IPS DF 4.7 (cell line): ENCODE results near the gene PHF23.
A peak's percentile ranks its signal among the peaks of the same experiment; 100 is the strongest.

Source experiments
- DNase-seq: peaks from one replicate; pipeline ENCODE4 v3.0.0-alpha.2; 2013; ENCODE audit warnings: low spot score; ENCODE audit errors: extremely low read depth

PHF23 gene

DNA sequence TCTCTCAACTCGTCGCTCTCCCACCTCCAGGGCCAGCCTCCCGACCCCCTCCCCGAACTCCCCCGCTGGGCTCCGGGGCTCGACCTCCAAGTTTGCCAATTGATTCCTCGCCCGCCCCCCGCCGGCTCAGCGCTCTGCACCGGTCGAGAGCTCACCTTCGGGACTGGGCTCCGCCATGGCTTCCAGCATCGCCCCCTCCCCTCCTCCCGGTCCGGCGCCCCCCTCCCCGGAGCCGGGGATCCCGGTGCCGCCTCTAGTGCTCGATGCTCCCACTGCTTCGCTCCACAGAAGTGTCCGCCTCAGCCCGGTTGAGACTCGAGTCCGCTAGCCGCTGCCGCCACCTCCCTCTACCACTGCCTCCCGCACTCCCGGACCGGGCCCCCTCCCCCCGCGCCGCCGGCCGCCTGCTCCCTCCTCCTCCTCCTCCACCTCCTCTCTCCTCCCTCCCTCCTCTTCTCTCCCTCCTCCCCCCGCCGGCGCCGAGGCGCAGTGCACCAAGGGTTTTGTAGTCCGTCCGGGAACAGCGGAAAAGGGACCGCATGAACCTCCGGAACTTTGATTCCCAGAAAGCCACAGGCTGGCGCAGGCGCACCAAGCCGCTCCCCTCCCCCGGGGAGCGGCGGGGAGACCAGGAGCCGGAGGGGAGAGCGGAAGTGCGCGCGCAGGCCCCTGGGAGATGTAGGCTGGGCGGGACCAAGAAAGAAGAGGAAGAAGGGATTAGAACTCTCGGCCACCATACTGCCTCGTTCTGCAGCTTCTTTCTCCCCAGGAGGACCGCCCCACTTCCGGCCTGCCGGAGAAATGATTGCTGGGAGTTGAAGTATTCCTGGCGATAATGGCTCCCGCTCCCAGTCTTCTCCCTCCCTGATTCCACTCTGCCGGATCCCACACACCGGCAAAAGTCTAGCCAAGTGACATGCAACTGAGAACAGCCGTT is at the start of gene PHF23:
PHF23 (minus strand) TSS at position 367 of the 937 bp plus-strand sequence; CDS start at position 189, 178 bp downstream.
- DNase-seq: peak; percentile 98

GRCh38 chr17:7285679-7286078 is 46.4 kb upstream of the PHF23 start:
- DNase-seq: no peak

- no peak for DNase-seq
Observed at GRCh38 chr17:7284911-7285310, 45.7 kb upstream of the PHF23 start.

DNA sequence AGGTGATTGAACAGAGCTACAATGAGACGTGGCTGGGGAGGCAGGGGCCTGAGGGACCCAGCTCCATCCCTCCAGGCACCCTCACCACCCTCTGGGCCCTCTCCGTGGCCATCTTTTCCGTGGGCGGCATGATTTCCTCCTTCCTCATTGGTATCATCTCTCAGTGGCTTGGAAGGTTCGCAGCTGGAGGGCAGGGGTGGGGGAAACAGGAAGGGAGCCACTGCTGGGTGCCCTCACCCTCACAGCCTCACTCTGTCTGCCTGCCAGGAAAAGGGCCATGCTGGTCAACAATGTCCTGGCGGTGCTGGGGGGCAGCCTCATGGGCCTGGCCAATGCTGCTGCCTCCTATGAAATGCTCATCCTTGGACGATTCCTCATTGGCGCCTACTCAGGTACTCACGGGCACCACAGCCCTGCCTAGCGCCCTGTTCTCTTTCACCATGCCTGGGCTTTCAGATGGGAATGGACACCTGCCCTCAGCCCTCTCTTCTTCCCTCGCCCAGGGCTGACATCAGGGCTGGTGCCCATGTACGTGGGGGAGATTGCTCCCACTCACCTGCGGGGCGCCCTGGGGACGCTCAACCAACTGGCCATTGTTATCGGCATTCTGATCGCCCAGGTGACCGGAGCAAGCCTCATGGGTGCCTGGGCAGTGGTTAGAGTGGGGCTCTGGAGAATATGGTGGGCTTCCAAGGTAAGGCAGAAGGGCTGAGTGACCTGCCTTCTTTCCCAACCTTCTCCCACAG is 44.4 kb upstream of the PHF23 start:
- DNase-seq: no peak

DNA sequence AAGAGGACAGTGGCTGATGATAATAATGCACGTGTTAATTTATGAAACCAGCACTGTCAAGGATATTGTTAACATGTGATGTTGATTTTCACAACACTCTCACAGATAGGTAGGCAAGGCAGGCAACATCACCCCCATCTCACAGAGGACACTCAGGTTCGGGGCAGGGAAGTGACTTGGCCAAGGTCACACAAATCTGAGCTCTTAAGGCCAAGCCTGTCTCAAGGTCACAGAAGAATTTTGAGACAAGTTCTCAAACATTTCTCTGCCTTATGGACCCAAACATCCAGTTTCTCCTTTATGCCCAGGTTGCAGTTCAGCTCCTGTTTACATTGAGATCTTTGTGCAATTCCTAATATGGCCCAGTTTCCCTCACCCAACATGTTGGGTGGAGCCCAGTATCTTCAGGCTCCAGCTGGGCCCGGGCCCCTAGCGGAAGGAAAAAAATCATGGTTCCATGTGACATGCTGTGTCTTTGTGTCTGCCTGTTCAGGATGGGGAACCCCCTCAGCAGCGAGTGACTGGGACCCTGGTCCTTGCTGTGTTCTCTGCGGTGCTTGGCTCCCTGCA is 43.6 kb upstream of the PHF23 start:
- DNase-seq: no peak

GRCh38 chr17:7281953-7282751 is 42.9 kb upstream of the PHF23 start:
- no peak for DNase-seq

- no peak for DNase-seq
Observed at GRCh38 chr17:7281074-7281952, 42.1 kb upstream of the PHF23 start, which contains the start of gene SLC2A4. TSS of gene SLC2A4 (plus strand) at chr17:7281718. CDS start at chr17:7281935, 217 bp downstream.

GRCh38 chr17:7280519-7281073 is 41.3 kb upstream of the PHF23 start:
- DNase-seq: no peak

DNA sequence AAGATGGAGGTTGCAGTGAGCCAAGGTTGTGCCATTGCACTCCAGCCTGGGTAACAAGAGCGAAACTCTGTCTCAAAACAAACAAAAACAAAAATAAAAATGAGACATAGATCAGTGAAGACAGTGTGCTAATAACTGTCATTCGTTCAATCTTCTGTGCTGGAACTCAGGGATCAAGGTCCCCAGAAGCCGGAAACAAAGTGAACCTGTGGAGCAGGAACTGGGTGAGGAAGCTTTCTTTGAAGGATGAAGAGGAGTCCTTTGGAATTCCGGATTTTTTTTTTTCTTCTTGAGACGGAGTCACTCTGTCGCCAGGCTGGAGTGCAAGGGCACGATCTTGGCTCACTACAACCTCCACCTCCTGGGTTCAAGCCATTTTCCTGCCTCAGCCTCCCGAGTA is 40.2 kb upstream of the PHF23 start:
- no peak for DNase-seq

- no peak for DNase-seq
Observed at GRCh38 chr17:7266784-7267183, 27.5 kb upstream of the PHF23 start.

DNA sequence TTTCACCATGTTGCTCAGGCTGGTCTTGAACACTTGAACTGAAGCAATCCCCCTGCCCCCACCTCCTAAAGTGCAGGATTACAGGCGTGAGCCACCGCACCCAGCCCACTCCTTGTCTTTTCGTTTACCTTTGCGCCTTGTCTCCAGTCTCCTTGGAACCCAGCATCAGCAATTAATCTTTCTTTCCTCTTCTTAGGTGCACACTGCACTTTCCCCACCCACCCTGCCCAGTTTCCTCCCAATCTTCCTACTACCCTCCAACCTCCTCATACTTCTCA is 24.5 kb upstream of the PHF23 start:
- DNase-seq: no peak

GRCh38 chr17:7262935-7263800 is 23.9 kb upstream of the PHF23 start:
- DNase-seq: no peak

GRCh38 chr17:7262192-7262934 is 23.1 kb upstream of the PHF23 start, which contains the start of gene CLDN7:
TSS of gene CLDN7 (minus strand) at chr17:7262478. CDS start at chr17:7262043, 435 bp downstream.
- DNase-seq: no peak

GRCh38 chr17:7261379-7262191 is 22.3 kb upstream of the PHF23 start:
- DNase-seq: no peak

DNA sequence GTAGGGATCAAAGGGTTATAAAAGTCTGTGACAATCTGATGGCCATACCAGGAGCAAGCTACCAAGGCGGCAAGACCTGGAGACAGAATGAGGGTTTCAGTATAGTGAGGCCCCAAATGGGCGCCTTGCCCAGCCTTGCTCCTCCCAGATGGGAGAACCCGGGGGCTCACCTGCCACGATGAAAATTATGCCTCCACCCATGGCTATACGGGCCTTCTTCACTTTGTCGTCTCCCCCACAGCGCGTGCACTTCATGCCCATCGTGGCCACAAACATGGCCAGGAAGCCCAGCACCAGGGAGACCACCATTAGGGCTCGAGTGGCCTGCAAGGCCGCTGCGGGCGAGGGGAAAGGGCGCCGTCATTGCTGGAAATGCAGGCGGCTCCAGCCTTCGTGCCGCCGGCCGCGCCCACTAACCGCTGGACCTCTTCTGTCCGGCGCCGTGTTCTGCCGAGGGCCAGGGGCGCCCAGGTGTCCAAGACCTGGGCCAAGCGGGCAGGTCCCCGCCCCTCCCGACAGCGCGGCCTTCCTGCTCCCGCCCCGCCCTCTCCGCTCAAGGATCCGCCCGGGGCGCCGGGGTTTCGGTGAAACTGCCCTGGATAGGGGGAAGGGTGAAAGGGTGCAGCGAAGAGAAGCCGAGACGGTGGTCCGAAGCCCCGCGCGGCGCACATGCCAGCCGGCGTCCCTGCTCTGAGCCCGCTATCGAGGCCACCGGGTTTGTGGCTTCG is 21.6 kb upstream of the PHF23 start:
- DNase-seq: no peak

DNA sequence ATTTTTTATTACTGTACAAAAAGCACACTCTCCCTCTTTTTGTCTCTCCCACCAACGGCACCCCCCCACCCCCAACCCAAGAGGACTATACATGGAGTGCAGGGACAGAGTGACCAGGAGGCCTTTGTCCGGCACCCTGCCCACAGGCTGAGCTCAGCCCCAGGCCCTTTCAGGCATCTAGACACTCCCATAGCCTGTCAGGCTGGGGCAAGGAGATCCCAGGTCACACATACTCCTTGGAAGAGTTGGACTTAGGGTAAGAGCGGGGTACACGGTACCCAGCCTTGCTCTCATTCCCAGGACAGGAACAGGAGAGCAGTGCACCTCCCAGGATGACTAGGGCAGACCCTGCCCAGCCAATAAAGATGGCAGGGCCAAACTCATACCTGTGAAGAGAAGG is 20.9 kb upstream of the PHF23 start:
- DNase-seq: no peak

GRCh38 chr17:7259555-7259889 is 20.3 kb upstream of the PHF23 start:
- DNase-seq: no peak
